A549 (cell line): Measurements from ENCODE around the gene HOXA13.

Experiments used
- EP300 ChIP-seq, 2 experiments: fragments of >200 bp; sonication (Bioruptor Twin); formaldehyde crosslinking; IDR thresholded peaks; 2 replicates in 1 of 2; 3 replicates in 1 of 2; pipeline ENCODE4 v1.6.1; 2016 to 2017
- JUN ChIP-seq, 2 experiments: fragments of >200 bp; sonication (Bioruptor Twin); formaldehyde crosslinking; IDR thresholded peaks; 2 replicates in 1 of 2; 3 replicates in 1 of 2; pipeline ENCODE4 v1.6.1; 2016 to 2017
- MAX ChIP-seq: IDR thresholded peaks from 2 replicates; pipeline ENCODE4 v1.6.1; 2012
- NR3C1 ChIP-seq: fragments of >200 bp; sonication (Bioruptor Twin); formaldehyde crosslinking; IDR thresholded peaks from 3 replicates; pipeline ENCODE4 v1.6.1; 2017
- PHF8 ChIP-seq: fragments of 200-600 bp; sonication (generic); IDR thresholded peaks from 2 replicates; pipeline ENCODE4 v1.6.1; 2016; ENCODE audit warnings: low read depth, mild to moderate bottlenecking, antibody characterized with exemption, moderate library complexity, borderline replicate concordance
- POLR2A ChIP-seq: IDR thresholded peaks from 2 replicates; pipeline ENCODE4 v1.6.1; 2012; ENCODE audit warnings: mild to moderate bottlenecking, low read length
- RAD21 ChIP-seq, 2 experiments: fragments of >200 bp in 1 of 2; sonication (Bioruptor Twin) in 1 of 2; formaldehyde crosslinking in 1 of 2; IDR thresholded peaks in 1 of 2; conservative IDR thresholded peaks in 1 of 2; 2 replicates in 1 of 2; 3 replicates in 1 of 2; pipeline ENCODE4 v1.6.1; 2012 to 2018; ENCODE audit warnings: inconsistent platforms in 1 of 2
- SMC3 ChIP-seq: fragments of >200 bp; sonication (Bioruptor Twin); formaldehyde crosslinking; IDR thresholded peaks from 3 replicates; pipeline ENCODE4 v1.6.1; 2018; ENCODE audit warnings: inconsistent platforms
- TF ChIP-seq, protein P1 (sequence below): fragments of >200 bp; sonication (Bioruptor Twin); formaldehyde crosslinking; IDR thresholded peaks from 3 replicates; pipeline ENCODE4 v1.5.1; 2016

DNA sequence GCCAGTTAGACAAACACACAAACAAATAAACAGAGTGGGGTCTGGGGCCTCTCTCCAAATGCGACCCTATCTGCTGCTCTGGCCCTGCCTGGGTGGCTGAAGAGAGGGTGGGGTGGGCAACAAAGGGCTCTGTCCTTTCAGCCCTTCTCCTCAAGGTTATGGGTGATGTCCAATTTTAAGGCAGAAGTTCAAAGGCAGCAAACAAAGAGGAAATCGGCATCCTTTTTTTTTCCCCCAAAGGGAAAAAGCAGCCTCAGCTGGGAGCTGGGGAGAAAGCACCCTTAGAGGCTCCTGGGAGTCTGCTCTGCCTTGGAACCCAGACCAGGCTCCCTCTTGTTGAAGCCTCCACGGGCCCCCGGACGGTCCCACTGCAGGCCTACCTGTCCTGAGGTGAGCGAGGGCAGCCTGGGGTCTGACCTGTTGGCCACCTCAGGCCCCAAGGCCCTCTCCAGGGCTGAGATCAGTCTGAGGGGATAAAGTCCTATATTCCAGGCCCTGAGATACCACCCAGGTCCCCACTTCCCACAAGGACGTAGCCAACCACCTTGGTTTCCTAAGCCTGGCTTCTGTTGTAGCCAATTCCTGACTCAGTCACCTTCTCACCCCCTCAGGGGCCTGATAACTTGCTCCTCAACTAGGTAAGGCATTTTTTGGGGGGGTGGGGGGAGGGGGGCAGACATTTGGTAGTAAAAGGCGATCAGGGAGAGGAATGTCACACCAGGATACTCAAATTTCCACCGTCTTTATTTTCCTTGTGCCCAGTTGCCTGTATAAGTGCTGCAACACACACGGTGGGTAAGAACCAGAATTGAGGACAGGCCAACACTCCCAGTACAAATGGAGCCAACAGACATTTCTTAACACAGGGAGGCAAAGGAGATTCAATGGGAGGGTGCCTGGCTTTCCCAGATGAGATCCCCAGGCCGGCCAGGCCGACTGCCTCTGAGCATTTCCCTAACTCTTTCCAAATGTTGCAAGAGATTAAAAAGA is 19.2 kb downstream of the HOXA13 start:
- TF ChIP-seq POLR2A, result no peak
- no peak for TF ChIP-seq NR3C1
- TF ChIP-seq, protein P1, sequence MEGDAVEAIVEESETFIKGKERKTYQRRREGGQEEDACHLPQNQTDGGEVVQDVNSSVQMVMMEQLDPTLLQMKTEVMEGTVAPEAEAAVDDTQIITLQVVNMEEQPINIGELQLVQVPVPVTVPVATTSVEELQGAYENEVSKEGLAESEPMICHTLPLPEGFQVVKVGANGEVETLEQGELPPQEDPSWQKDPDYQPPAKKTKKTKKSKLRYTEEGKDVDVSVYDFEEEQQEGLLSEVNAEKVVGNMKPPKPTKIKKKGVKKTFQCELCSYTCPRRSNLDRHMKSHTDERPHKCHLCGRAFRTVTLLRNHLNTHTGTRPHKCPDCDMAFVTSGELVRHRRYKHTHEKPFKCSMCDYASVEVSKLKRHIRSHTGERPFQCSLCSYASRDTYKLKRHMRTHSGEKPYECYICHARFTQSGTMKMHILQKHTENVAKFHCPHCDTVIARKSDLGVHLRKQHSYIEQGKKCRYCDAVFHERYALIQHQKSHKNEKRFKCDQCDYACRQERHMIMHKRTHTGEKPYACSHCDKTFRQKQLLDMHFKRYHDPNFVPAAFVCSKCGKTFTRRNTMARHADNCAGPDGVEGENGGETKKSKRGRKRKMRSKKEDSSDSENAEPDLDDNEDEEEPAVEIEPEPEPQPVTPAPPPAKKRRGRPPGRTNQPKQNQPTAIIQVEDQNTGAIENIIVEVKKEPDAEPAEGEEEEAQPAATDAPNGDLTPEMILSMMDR, result no peak
- TF ChIP-seq RAD21 (conservative IDR thresholded peaks at IDR 0.05 in 1 of 2, IDR thresholded peaks at IDR 0.05 in 1 of 2), result no peak
- TF ChIP-seq PHF8, result no peak
- TF ChIP-seq MAX, result no peak
- TF ChIP-seq EP300 (IDR thresholded peaks at IDR 0.05), result no peak
- no peak for TF ChIP-seq SMC3
- TF ChIP-seq JUN (IDR thresholded peaks at IDR 0.05), result no peak
